ENCODE data around the gene DGUOK. TPM values are rescaled to one million over a fixed set of nuclear protein-coding genes. Genes with fewer than 3 reads are reported as not detected.

Gene DGUOK
- total and polyA plus RNA-seq, 4 donors = 19.6 to 49.7 (median 28.3) TPM

DNA sequence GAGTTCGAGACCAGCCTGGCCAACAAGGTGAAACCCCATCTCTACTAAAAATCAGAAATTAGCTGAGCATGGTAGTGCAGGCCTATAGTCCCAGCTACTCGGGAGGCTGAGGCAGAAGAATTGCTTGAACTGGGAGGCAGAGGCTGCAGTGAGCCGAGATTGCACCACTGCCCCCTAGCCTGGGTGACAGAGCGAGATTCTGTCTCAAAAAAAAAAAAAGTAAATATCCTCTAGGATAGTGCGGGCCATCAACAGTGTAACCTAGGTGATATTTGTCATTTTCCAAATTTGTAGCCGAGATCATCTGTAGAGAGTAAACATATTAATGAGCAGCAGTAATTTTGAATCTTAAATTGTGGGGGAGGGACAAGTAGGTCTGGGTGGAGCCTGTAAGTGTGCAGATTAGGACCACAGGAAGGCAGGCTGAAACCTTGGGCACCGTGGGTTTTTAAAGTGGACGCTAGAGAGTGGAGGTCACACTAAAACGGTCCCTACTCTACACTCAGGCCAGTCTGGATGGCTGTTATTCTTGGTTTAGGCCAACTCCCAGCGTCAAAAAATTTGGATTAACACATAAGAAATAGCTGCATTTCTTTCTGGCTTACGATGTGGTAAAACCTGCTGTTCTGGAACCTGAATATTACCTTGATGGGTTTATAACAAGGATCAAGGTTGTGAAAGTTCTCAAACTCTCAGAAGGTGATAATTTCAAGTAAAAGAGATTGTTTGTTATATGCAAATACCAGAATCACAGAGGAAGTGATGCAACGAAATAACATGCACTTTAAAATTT, 35.3 kb downstream of the DGUOK start (continued):
- TF ChIP-seq, protein P1, sequence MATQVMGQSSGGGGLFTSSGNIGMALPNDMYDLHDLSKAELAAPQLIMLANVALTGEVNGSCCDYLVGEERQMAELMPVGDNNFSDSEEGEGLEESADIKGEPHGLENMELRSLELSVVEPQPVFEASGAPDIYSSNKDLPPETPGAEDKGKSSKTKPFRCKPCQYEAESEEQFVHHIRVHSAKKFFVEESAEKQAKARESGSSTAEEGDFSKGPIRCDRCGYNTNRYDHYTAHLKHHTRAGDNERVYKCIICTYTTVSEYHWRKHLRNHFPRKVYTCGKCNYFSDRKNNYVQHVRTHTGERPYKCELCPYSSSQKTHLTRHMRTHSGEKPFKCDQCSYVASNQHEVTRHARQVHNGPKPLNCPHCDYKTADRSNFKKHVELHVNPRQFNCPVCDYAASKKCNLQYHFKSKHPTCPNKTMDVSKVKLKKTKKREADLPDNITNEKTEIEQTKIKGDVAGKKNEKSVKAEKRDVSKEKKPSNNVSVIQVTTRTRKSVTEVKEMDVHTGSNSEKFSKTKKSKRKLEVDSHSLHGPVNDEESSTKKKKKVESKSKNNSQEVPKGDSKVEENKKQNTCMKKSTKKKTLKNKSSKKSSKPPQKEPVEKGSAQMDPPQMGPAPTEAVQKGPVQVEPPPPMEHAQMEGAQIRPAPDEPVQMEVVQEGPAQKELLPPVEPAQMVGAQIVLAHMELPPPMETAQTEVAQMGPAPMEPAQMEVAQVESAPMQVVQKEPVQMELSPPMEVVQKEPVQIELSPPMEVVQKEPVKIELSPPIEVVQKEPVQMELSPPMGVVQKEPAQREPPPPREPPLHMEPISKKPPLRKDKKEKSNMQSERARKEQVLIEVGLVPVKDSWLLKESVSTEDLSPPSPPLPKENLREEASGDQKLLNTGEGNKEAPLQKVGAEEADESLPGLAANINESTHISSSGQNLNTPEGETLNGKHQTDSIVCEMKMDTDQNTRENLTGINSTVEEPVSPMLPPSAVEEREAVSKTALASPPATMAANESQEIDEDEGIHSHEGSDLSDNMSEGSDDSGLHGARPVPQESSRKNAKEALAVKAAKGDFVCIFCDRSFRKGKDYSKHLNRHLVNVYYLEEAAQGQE (IDR thresholded peaks at IDR 0.05) = no peak
- TF ChIP-seq FOXA2 (IDR thresholded peaks at IDR 0.05) (no peak), EGR1 (IDR thresholded peaks at IDR 0.05; ENCODE audit: low read depth in 2 of 2) (no peak), RXRA (IDR thresholded peaks at IDR 0.05) (no peak), HNF4A (conservative IDR thresholded peaks at IDR 0.05) (no peak), YY1 (IDR thresholded peaks at IDR 0.05) (no peak), GABPA (IDR thresholded peaks at IDR 0.05 in 1 of 2, conservative IDR thresholded peaks at IDR 0.05 in 1 of 2) (no peak)

DNA sequence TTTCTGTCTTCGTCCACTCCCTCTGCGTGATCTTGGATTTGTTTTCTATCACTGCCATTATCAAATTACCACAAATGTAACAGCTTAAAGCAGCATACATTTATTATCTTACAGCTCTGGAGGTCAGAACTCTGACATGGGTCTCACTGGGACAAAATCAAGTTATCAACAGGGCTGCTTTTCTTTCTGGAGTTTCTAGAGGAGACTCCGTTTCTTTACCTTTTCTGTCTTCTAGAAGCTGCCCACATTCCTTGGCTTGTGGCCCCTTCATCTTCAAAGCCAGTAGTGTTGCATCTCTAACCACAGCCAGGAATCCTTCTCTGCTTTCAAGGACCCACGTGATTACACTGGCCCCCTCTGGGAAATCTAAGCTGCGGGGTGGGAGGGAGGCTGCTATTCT, 36.1 kb downstream of the DGUOK start:
- peaks cover 3 to 20% (median 16%) of the 10 kb centered on the region in 4 donors for H3K36me3 ChIP-seq (ENCODE audit: control insufficient read depth in 4 of 4, insufficient read depth in 3 of 4, low read depth in 1 of 4, low read length in 3 of 4)
- TF ChIP-seq, protein P1 (IDR thresholded peaks at IDR 0.05) = no peak
- no peak for TF ChIP-seq HNF4G (IDR thresholded peaks at IDR 0.05)
- no peak for TF ChIP-seq SP1 (IDR thresholded peaks at IDR 0.05)
- TF ChIP-seq EGR1 (IDR thresholded peaks at IDR 0.05; ENCODE audit: low read depth in 2 of 2) = no peak
- TF ChIP-seq TAF1 (conservative IDR thresholded peaks at IDR 0.05) = no peak
- TF ChIP-seq RAD21 (IDR thresholded peaks at IDR 0.05) = no peak
- no peak for TF ChIP-seq FOXA1 (IDR thresholded peaks at IDR 0.05)
- TF ChIP-seq FOXA2 (IDR thresholded peaks at IDR 0.05) = no peak
- no peak for TF ChIP-seq JUND (IDR thresholded peaks at IDR 0.05)
- TF ChIP-seq, protein P2, sequence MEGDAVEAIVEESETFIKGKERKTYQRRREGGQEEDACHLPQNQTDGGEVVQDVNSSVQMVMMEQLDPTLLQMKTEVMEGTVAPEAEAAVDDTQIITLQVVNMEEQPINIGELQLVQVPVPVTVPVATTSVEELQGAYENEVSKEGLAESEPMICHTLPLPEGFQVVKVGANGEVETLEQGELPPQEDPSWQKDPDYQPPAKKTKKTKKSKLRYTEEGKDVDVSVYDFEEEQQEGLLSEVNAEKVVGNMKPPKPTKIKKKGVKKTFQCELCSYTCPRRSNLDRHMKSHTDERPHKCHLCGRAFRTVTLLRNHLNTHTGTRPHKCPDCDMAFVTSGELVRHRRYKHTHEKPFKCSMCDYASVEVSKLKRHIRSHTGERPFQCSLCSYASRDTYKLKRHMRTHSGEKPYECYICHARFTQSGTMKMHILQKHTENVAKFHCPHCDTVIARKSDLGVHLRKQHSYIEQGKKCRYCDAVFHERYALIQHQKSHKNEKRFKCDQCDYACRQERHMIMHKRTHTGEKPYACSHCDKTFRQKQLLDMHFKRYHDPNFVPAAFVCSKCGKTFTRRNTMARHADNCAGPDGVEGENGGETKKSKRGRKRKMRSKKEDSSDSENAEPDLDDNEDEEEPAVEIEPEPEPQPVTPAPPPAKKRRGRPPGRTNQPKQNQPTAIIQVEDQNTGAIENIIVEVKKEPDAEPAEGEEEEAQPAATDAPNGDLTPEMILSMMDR (IDR thresholded peaks at IDR 0.05; ENCODE audit: low read depth, low read length, missing input control) = no peak
- H3K27me3 ChIP-seq (ENCODE audit: control insufficient read depth in 4 of 4, insufficient read depth in 4 of 4, low read length in 3 of 4) = no peaks in the 10 kb centered on the region
- H3K4me1 ChIP-seq (ENCODE audit: control insufficient read depth in 4 of 4, insufficient read depth in 4 of 4, low read length in 3 of 4) = no peaks in the 10 kb centered on the region
- H3K9me3 ChIP-seq (ENCODE audit: control insufficient read depth in 4 of 4, low read length in 3 of 4) = peaks cover 0 to 4% (median 0%) of the 10 kb centered on the region in 4 donors
- H3K4me3 ChIP-seq (ENCODE audit: low read depth in 1 of 3, low read length in 3 of 3) = no peak overlapping the region
- no peak for DNase-seq (ENCODE audit: low spot score)
- 74% methylated on average over 5 of the region's 5 CpGs for WGBS
- no peak overlapping the region for H3K9ac ChIP-seq (ENCODE audit: low read depth in 1 of 2, low read length in 2 of 2)
- H3K27ac ChIP-seq (ENCODE audit: low read depth in 1 of 2, low read length in 2 of 2) = no peak overlapping the region

Data from liver (tissue), 9 donors.